Stimulated activated CD4-positive, alpha-beta T cell treated with anti-CD3 and anti-CD28 coated beads, Interleukin-2, amount 100 ng/mL, for 24 hours (primary cell): ENCODE data around the gene HBA1.
"Not testable (repeated sequence)": the region's sequence is repeated elsewhere in the genome, so short reads cannot be mapped to it uniquely, and the experiment has no call there.

Experiments used
- DNase-seq, 2 donors: peaks; one replicate each; pipeline ENCODE4 v3.0.0-alpha.2; 2020

HBA1 gene

DNA sequence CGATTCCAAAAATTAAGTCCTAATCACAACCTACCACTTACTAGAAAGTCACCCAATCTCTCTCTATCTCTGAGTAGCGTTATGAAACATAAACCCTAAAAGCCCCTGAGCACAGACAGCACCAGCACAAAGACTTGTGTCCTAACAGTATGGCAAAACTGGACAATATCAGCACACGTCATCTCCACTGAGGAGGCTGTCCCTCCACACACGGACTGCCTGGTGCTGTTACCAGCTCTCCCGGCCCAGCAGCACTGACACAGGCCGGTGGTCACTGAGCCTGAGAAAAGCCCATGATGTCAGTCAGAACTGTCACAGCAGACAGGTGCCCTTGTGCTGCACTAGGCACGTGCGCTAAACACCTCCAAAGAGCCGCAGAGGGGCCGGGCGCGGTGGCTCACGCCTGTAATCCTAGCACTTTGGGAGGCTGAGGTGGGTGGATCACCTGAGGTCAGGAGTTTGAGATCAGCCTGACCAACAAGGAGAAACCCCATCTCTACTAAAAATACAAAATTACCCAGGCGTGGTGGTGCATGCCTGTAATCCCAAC is 35.2 kb downstream of the HBA1 start:
- DNase-seq, result not testable (repeated sequence)

GRCh38 chr16:212999-213398 is 36.5 kb downstream of the HBA1 start:
- no peak for DNase-seq

DNA sequence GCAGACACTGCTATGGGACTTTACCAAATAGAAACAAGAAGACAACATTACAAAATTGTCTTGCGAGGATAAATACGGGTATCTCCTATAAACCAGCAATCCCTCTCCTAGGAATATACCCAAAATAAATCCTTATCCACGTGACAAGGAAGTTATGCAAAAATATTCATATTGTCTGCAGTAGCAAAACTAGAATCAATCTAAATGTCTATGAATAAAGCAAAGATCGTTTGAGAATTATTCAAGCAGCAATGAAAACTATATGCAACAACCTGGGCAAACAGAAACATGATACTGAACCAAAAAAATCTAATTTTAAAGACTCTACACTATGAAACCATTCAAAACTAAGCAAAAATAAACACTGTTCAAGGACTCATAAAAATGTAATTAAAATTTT is 43.5 kb downstream of the HBA1 start:
- no peak for DNase-seq
